HepG2 (cell line): Measurements from ENCODE around the gene SBNO2. TPM values are rescaled to one million over a fixed set of nuclear protein-coding genes. Genes with fewer than 3 reads are reported as not detected.
A peak's percentile ranks its signal among the peaks of the same experiment; 100 is the strongest.

Experiments
- ATAC-seq: fragments of 200-7000 bp; cut with Tn5 transposase; 3 replicates; pipeline ENCODE4 v1.9.1; 2020; ENCODE audit warnings: mild to moderate bottlenecking, moderate library complexity
- BruUV-seq: library from RNA; stranded (reverse); fragments of 400-500 nt; replicated peaks from 2 replicates; lab custom pipeline; 2021; lab: Mats Ljungman, UMichigan
- CTCF ChIA-PET: fragments of 300-600 bp; formaldehyde crosslinking; extraction: SDS; loops from one replicate; lab custom pipeline; 2021; ENCODE audit warnings: low total read pairs, inconsistent platforms, low intra/inter-chr PET ratio; lab: Yijun Ruan, JAX
- POLR2A ChIA-PET: fragments of 350-600 bp; sonication (Branson Sonifier 250); formaldehyde crosslinking; loops from one replicate; lab custom pipeline; 2020; ENCODE audit warnings: antibody characterized with exemption, inconsistent platforms; lab: Yijun Ruan, JAX
- DNase-seq: peaks from one replicate; pipeline ENCODE4 v3.0.0-alpha.2; 2015; ENCODE audit warnings: low spot score
- FAIRE-seq: peaks from 3 replicates; lab custom pipeline; 2011; peaks lifted over from hg19 to GRCh38; lab: Jason Lieb, UNC
- H2AFZ ChIP-seq: one replicate; pipeline ENCODE4 v1.6.1; 2011; ENCODE audit warnings: low read length, inconsistent platforms
- H3K27ac ChIP-seq: fragments of 300-600 bp; 3 replicates; pipeline ENCODE4 v1.8.0; 2011; ENCODE audit warnings: mixed run types, mild to moderate bottlenecking, mixed read lengths, low read length, inconsistent platforms; ENCODE audit not compliant: insufficient read depth; ENCODE audit errors: extremely low read length
- H3K27me3 ChIP-seq, 2 experiments: fragments of 200-600 bp in 1 of 2; 2 replicates in 1 of 2; 3 replicates in 1 of 2; pipeline versions ENCODE4 v1.6.0 to v1.8.0; 2011; ENCODE audit warnings: low read length in 2 of 2, mild to moderate bottlenecking in 2 of 2, moderate library complexity in 2 of 2, inconsistent platforms in 1 of 2; ENCODE audit not compliant: insufficient read depth in 2 of 2, control insufficient read depth in 1 of 2
- H3K36me3 ChIP-seq, 2 experiments: fragments of 200-600 bp in 1 of 2; replicated peaks in 1 of 2; 2 replicates in 1 of 2; 3 replicates in 1 of 2; pipeline versions ENCODE4 v1.5.1 to v1.8.0; 2011; ENCODE audit warnings: low read length in 2 of 2, inconsistent platforms in 1 of 2; ENCODE audit not compliant: insufficient read depth in 2 of 2, control insufficient read depth in 1 of 2
- H3K4me1 ChIP-seq: 2 replicates; pipeline ENCODE4 v1.5.1; 2012; ENCODE audit warnings: low read length, inconsistent platforms; ENCODE audit not compliant: insufficient read depth
- H3K4me2 ChIP-seq: 2 replicates; pipeline ENCODE4 v1.6.0; 2011; ENCODE audit warnings: low read depth, low read length, inconsistent platforms
- H3K4me3 ChIP-seq, 3 experiments: fragments of 200-600 bp in 1 of 3; sonication (generic), shearing (Covaris generic) in 1 of 3; replicated peaks in 1 of 3; 2 replicates each; pipeline ENCODE4 v1.5.1; 2011 to 2016; ENCODE audit warnings: low read length in 3 of 3, inconsistent platforms in 2 of 3, low read depth in 2 of 3, mild to moderate bottlenecking in 2 of 3, control low read depth in 1 of 3, mixed read lengths in 1 of 3; ENCODE audit not compliant: insufficient read depth in 1 of 3
- H3K79me2 ChIP-seq: one replicate; pipeline ENCODE4 v1.6.1; 2011; ENCODE audit warnings: low read length, inconsistent platforms; ENCODE audit not compliant: insufficient read depth
- H3K9ac ChIP-seq: 2 replicates; pipeline ENCODE4 v1.6.0; 2011; ENCODE audit warnings: mild to moderate bottlenecking, low read depth, low read length, inconsistent platforms; ENCODE audit not compliant: insufficient read depth
- H3K9me3 ChIP-seq: 2 replicates; pipeline ENCODE4 v1.5.1; 2012; ENCODE audit warnings: mild to moderate bottlenecking, low read length
- H4K20me1 ChIP-seq: 2 replicates; pipeline ENCODE4 v1.6.0; 2011; ENCODE audit warnings: inconsistent platforms, mild to moderate bottlenecking, low read length, moderate library complexity; ENCODE audit not compliant: insufficient read depth
- KLF12 ChIP-seq: sonication (generic); formaldehyde crosslinking; IDR thresholded peaks from 2 replicates; pipeline ENCODE4 v1.4.0; 2020; ENCODE audit warnings: missing genetic modification reagents, borderline replicate concordance
- MED8 ChIP-seq: sonication (generic); formaldehyde crosslinking; IDR thresholded peaks from 2 replicates; pipeline ENCODE4 v1.8.1; 2023; ENCODE audit warnings: mild to moderate bottlenecking, missing genetic modification reagents; ENCODE audit not compliant: insufficient replicate concordance
- NR2C2 ChIP-seq: sonication (generic); formaldehyde crosslinking; IDR thresholded peaks from 2 replicates; pipeline ENCODE4 v1.4.0; 2020; ENCODE audit warnings: missing genetic modification reagents, mild to moderate bottlenecking, moderate library complexity, borderline replicate concordance
- POGZ ChIP-seq: sonication (generic); formaldehyde crosslinking; IDR thresholded peaks from 2 replicates; pipeline ENCODE4 v1.4.0; 2020; ENCODE audit warnings: mild to moderate bottlenecking, missing genetic modification reagents
- RAD21 ChIP-seq: fragments of 450-650 bp; formaldehyde crosslinking; IDR thresholded peaks from 2 replicates; pipeline ENCODE4 v1.5.0; 2020; ENCODE audit warnings: mild to moderate bottlenecking
- RARA ChIP-seq: IDR thresholded peaks from 2 replicates; pipeline ENCODE4 v1.6.1; 2016; ENCODE audit warnings: missing genetic modification reagents, missing compliant biosample characterization
- SRY ChIP-seq: sonication (generic); formaldehyde crosslinking; IDR thresholded peaks from 2 replicates; pipeline ENCODE4 v1.8.0; 2022; ENCODE audit warnings: mild to moderate bottlenecking, missing genetic modification reagents
- U2AF1 ChIP-seq: fragments of 200-400 bp; formaldehyde crosslinking; optimal IDR thresholded peaks from 2 replicates; pipeline ENCODE3; 2017; ENCODE audit warnings: mild to moderate bottlenecking, low read depth, low read length
- ZFP37 ChIP-seq: sonication (generic); formaldehyde crosslinking; IDR thresholded peaks from 2 replicates; pipeline ENCODE4 v1.4.0; 2020; ENCODE audit warnings: missing genetic modification reagents, borderline replicate concordance
- ZNF296 ChIP-seq: sonication (generic); formaldehyde crosslinking; conservative IDR thresholded peaks from 2 replicates; pipeline ENCODE4 v1.5.0; 2020; ENCODE audit warnings: mild to moderate bottlenecking, missing genetic modification reagents
- ZNF33A ChIP-seq: sonication (generic); formaldehyde crosslinking; IDR thresholded peaks from 2 replicates; pipeline ENCODE4 v1.5.1; 2020; ENCODE audit warnings: missing genetic modification reagents, mild to moderate bottlenecking, moderate library complexity, borderline replicate concordance
- ZNF501 ChIP-seq: sonication (generic); formaldehyde crosslinking; IDR thresholded peaks from 2 replicates; pipeline ENCODE4 v1.5.1; 2020; ENCODE audit warnings: mild to moderate bottlenecking, moderate library complexity, missing genetic modification reagents
- WGBS: methylation state at CpG from one replicate; pipeline ENCODE4 v1.1.6; 2017; ENCODE audit warnings: low lambda C conversion rate; 5-methylcytosine and 5-hydroxymethylcytosine counted together
- in situ Hi-C: cut with HindIII; loops from 2 replicates; pipeline ENCODE4 v1.10.0; 2017; ENCODE audit warnings: low pct_unique_long_range_greater_than_20kb; ENCODE audit not compliant: extremely low pct_ligation_motif_present
- intact Hi-C: fragments of 100-400 bp; cut with micrococcal nuclease; formaldehyde crosslinking; loops from one replicate; pipeline ENCODE4 v1.10.0; 2022; ENCODE audit not compliant: unreplicated experiment
- polyA plus RNA-seq, 8 experiments: library from polyadenylated mRNA; depleted of rRNA in 3 of 8; stranded (reverse) in 7 of 8; unstranded in 1 of 8; fragments of >200 nt; fragmentation: Illumina TruSeq in 4 of 8; extraction: Trizol in 4 of 8; gene quantifications; 2 replicates each; pipeline versions ENCODE4 v1.2.1 to v1.2.3, GENCODE V29; 2011 to 2016; ENCODE audit warnings: low read depth in 4 of 8, missing spikeins in 1 of 8, mixed read lengths in 1 of 8; ENCODE audit not compliant: insufficient read depth in 1 of 8
- total RNA-seq, 5 experiments: library from RNA; depleted of rRNA; stranded (reverse); fragments of >200 nt; fragmentation: Illumina TruSeq; extraction: Trizol; gene quantifications; 2 replicates each; pipeline ENCODE4 v1.2.3, GENCODE V29; 2016; ENCODE audit warnings: low read depth in 1 of 5
- TF ChIP-seq, protein P1 (sequence below): sonication (generic); formaldehyde crosslinking; conservative IDR thresholded peaks from 2 replicates; pipeline ENCODE4 v1.8.0; 2022; ENCODE audit warnings: mild to moderate bottlenecking, moderate library complexity, missing genetic modification reagents
- TF ChIP-seq, protein P2 (sequence below): sonication (generic); formaldehyde crosslinking; IDR thresholded peaks from 2 replicates; pipeline ENCODE4 v1.4.0; 2020; ENCODE audit warnings: mild to moderate bottlenecking, missing genetic modification reagents
- TF ChIP-seq, protein P3 (sequence below): sonication (generic); formaldehyde crosslinking; IDR thresholded peaks from 2 replicates; pipeline ENCODE4 v1.8.1; 2023; ENCODE audit warnings: mild to moderate bottlenecking, missing genetic modification reagents, borderline replicate concordance
- TF ChIP-seq, protein P4 (sequence below): sonication (generic); formaldehyde crosslinking; IDR thresholded peaks from 2 replicates; pipeline ENCODE4 v1.4.0; 2020; ENCODE audit warnings: missing genetic modification reagents, borderline replicate concordance

SBNO2 gene
- total and polyA plus RNA-seq, 2 of the 13 experiments (the other 11 are each of a cell fraction or from before 2014, with no cell fraction given) = 8.6 to 10.4 TPM

DNA sequence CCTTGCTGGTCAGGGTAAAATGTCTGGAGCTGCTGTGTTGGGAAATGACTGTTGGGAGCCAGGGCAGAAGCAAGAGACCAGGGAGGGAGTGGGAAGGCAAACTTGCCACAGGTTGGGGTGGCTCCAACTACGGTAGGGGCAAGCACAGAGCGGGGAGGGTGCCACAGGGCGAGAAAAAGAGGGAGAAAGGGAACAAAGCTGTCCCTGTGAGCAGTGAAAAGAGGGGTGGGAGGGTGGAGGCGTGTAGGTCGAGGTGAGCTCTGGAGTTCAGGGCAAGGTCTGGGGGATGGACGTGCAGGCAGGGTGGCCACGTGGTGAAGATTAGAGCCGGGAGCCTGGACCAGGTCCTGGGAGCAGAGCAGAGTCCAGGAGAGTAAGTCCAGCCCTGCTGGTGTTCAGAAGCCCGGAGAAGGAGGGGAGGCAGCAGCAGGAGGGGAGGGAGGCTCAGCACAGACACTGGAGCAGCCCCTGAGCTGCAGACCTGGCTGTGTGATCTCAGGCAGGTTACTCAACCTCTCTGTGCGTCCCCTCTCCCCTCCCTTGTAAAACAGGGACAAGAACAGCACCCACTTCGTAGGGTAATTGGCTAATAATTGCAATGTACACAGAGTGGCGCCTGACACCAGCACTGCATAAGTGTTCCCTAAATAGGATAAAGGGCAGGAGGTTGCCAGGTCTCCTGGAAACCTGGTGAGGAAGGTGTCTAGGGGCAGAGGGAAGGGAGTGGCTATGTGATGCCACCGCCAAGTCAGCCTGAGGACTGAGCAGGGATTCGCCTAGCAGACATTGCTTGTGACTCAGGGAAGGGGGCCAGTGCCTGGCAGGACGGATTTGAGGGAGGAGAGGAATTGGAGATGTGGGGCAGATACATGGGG, 75.7 kb downstream of the SBNO2 start:
- Histone ChIP-seq H3K36me3 (0 out of 5 replicates have a peak, but pooled peaks cover 0 to 3% of the 10 kb centered on the region in 2 experiments), H3K79me2 (peaks cover 18% of the 10 kb centered on the region), H3K4me2 (peak overlapping the region; percentile 75), H3K4me3 (peak overlapping the region; percentile 8 to 54 (median 16); a peak in 5 of 6 replicates), H3K27me3 (no peaks in the 10 kb centered on the region; a peak in 1 of 5 replicates), H3K9ac (peak overlapping the region; percentile 88), H4K20me1 (peaks cover 13% of the 10 kb centered on the region), H2AFZ (no peak overlapping the region), H3K27ac (peak overlapping the region; percentile 100), H3K4me1 (peaks cover 79% of the 10 kb centered on the region), H3K9me3 (no peaks in the 10 kb centered on the region)
- DNase-seq (peak; percentile 94), FAIRE-seq (peak; percentile 86), ATAC-seq (peak; percentile 75)
- ChIA-PET POLR2A (interaction anchor here (0.6 to 2.4 kb wide), 24 partner anchors 9 to 175 kb away, joined by 3 to 13 read pairs (median 5); partner anchors contain the start of genes ARHGAP45, CIRBP, CNN2 and RNU6-2), CTCF (no interaction called here)
- intact Hi-C loops = loop anchor here (5.0 kb wide), 1 partner anchor 614 kb away; no protein-coding TSS in a partner anchor
- WGBS = 15% methylated on average over 14 of the region's 15 CpGs
- no TSS peak for BruUV-seq
- in situ Hi-C loops = no loop called here
- TF ChIP-seq, protein P1, sequence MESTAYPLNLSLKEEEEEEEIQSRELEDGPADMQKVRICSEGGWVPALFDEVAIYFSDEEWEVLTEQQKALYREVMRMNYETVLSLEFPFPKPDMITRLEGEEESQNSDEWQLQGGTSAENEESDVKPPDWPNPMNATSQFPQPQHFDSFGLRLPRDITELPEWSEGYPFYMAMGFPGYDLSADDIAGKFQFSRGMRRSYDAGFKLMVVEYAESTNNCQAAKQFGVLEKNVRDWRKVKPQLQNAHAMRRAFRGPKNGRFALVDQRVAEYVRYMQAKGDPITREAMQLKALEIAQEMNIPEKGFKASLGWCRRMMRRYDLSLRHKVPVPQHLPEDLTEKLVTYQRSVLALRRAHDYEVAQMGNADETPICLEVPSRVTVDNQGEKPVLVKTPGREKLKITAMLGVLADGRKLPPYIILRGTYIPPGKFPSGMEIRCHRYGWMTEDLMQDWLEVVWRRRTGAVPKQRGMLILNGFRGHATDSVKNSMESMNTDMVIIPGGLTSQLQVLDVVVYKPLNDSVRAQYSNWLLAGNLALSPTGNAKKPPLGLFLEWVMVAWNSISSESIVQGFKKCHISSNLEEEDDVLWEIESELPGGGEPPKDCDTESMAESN (CRISPR knock-in tag) = 0 out of 2 replicates have a peak, but pooled peaks have one; percentile 59
- TF ChIP-seq ZNF501 (CRISPR knock-in tag) (peak; percentile 71), KLF12 (CRISPR knock-in tag) (no peak), ZNF33A (CRISPR knock-in tag) (no peak), ZFP37 (no peak; the same call in 1 of the 2 replicates), ZNF296 (0 out of 2 replicates have a peak, but pooled peaks have one; percentile 35), MED8 (CRISPR knock-in tag) (peak; percentile 55), RAD21 (CRISPR knock-in tag) (peak; percentile 54; the same call in 1 of the 2 replicates), RARA (CRISPR knock-in tag) (peak; percentile 70), U2AF1 (no peak), SRY (CRISPR knock-in tag) (peak; percentile 37; the same call in 1 of the 2 replicates), POGZ (CRISPR knock-in tag) (peak; percentile 73), NR2C2 (CRISPR knock-in tag) (peak; percentile 49)
- TF ChIP-seq, protein P2, sequence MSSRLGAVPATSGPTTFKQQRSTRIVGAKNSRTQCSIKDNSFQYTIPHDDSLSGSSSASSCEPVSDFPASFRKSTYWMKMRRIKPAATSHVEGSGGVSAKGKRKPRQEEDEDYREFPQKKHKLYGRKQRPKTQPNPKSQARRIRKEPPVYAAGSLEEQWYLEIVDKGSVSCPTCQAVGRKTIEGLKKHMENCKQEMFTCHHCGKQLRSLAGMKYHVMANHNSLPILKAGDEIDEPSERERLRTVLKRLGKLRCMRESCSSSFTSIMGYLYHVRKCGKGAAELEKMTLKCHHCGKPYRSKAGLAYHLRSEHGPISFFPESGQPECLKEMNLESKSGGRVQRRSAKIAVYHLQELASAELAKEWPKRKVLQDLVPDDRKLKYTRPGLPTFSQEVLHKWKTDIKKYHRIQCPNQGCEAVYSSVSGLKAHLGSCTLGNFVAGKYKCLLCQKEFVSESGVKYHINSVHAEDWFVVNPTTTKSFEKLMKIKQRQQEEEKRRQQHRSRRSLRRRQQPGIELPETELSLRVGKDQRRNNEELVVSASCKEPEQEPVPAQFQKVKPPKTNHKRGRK (CRISPR knock-in tag) = no peak
- TF ChIP-seq, protein P3, sequence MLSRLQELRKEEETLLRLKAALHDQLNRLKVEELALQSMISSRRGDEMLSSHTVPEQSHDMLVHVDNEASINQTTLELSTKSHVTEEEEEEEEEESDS = no peak; the same call in 1 of the 2 replicates
- TF ChIP-seq, protein P4, sequence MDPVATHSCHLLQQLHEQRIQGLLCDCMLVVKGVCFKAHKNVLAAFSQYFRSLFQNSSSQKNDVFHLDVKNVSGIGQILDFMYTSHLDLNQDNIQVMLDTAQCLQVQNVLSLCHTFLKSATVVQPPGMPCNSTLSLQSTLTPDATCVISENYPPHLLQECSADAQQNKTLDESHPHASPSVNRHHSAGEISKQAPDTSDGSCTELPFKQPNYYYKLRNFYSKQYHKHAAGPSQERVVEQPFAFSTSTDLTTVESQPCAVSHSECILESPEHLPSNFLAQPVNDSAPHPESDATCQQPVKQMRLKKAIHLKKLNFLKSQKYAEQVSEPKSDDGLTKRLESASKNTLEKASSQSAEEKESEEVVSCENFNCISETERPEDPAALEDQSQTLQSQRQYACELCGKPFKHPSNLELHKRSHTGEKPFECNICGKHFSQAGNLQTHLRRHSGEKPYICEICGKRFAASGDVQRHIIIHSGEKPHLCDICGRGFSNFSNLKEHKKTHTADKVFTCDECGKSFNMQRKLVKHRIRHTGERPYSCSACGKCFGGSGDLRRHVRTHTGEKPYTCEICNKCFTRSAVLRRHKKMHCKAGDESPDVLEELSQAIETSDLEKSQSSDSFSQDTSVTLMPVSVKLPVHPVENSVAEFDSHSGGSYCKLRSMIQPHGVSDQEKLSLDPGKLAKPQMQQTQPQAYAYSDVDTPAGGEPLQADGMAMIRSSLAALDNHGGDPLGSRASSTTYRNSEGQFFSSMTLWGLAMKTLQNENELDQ (CRISPR knock-in tag) = no peak
